ENCODE measurements around the gene KEL. TPM values are rescaled to one million over a fixed set of nuclear protein-coding genes. Genes with fewer than 3 reads are reported as not detected.

The KEL gene
- total and polyA plus RNA-seq, 2 of the 4 experiments (the other 2 are of a cell fraction) = 0.03 TPM; not detected in 1

GRCh38 chr7:142999793-143000192 lies 37.6 kb upstream of the KEL start:
- Histone ChIP-seq H3K23ac (ENCODE audit: low read depth, low read length) (no peak overlapping the region), H4K5ac (ENCODE audit: low read depth, low read length) (no peak overlapping the region), H3K4me3 (ENCODE audit: insufficient read depth, low read depth, low read length) (no peak overlapping the region), H3K4me2 (ENCODE audit: low read depth, low read length) (no peak overlapping the region), H3K18ac (ENCODE audit: low read depth, low read length) (no peak overlapping the region), H3K27ac (ENCODE audit: insufficient read depth, low read length) (no peak overlapping the region), H3K79me1 (ENCODE audit: low read depth in 1 of 2, low read length in 2 of 2) (no peaks in the 10 kb centered on the region), H4K8ac (ENCODE audit: low read depth in 2 of 2, low read length in 2 of 2) (no peak overlapping the region), H3K27me3 (ENCODE audit: control insufficient read depth, insufficient read depth, low read length) (no peaks in the 10 kb centered on the region), H2BK20ac (ENCODE audit: low read depth, low read length) (no peak overlapping the region), H4K91ac (ENCODE audit: insufficient read depth, low read depth, low read length) (no peak overlapping the region), H2AK5ac (ENCODE audit: low read depth, low read length) (no peak overlapping the region), H2BK5ac (ENCODE audit: low read depth, low read length, poor library complexity, severe bottlenecking) (no peak overlapping the region), H3K14ac (replicated peaks; ENCODE audit: low read depth, low read length) (no peak overlapping the region), H3K56ac (ENCODE audit: extremely low read depth, insufficient read depth, low read length) (no peak overlapping the region), H3K4ac (ENCODE audit: low read depth, low read length) (no peak overlapping the region), H2BK15ac (ENCODE audit: low read depth, low read length) (no peak overlapping the region), H2AFZ (replicated peaks; ENCODE audit: low read length, poor library complexity) (no peak overlapping the region), H3K4me1 (ENCODE audit: control insufficient read depth, insufficient read depth, low read length) (no peaks in the 10 kb centered on the region), H4K20me1 (ENCODE audit: insufficient read depth, low read length) (no peaks in the 10 kb centered on the region), H3K36me3 (ENCODE audit: control insufficient read depth, insufficient read depth, low read length) (no peaks in the 10 kb centered on the region), H2AK9ac (replicated peaks; ENCODE audit: low read depth, low read length, poor library complexity) (no peak overlapping the region), H2BK120ac (ENCODE audit: low read depth, low read length) (no peak overlapping the region), H3K9me1 (ENCODE audit: insufficient read depth, low read length) (no peaks in the 10 kb centered on the region), H3K9ac (ENCODE audit: low read depth, low read length) (no peak overlapping the region), H3K9me3 (ENCODE audit: control insufficient read depth, insufficient read depth, low read length) (no peaks in the 10 kb centered on the region)
- POLR2A ChIA-PET (ENCODE audit: unreplicated experiment) = no interaction called here
- DNase-seq (no peak), ATAC-seq (ENCODE audit: low read depth) (no peak)
- CTCF ChIA-PET = interaction anchor here (1.8 to 4.9 kb wide), 2 partner anchors 8 to 215 kb away, joined by 5 to 28 read pairs; no protein-coding TSS in a partner anchor
- TF ChIP-seq ELK1 (IDR thresholded peaks at IDR 0.05; ENCODE audit: borderline replicate concordance, low read depth, low read length) (no peak), CTCF (conservative IDR thresholded peaks at IDR 0.05; ENCODE audit: low read depth, low read length) (no peak), CHD1 (IDR thresholded peaks at IDR 0.05; ENCODE audit: low read depth, low read length) (no peak), MAZ (IDR thresholded peaks at IDR 0.05; ENCODE audit: borderline replicate concordance, low read depth, low read length) (no peak), FOS (IDR thresholded peaks at IDR 0.05; ENCODE audit: low read depth, low read length) (no peak), CEBPB (IDR thresholded peaks at IDR 0.05; ENCODE audit: low read depth, low read length) (no peak), MXI1 (IDR thresholded peaks at IDR 0.05; ENCODE audit: borderline replicate concordance, low read depth, low read length) (no peak)
- intact Hi-C loops (cut with micrococcal nuclease) (loop anchor here (10.0 kb wide), 3 partner anchors 365 to 465 kb away; no protein-coding TSS in a partner anchor), in situ Hi-C loops (cut with MboI; ENCODE audit: low sequenced_read_pairs) (loop anchor here (25.0 kb wide), 1 partner anchor 438 kb away; the partner anchor contains the start of gene TAS2R60), dilution Hi-C loops (cut with HindIII; ENCODE audit: low sequenced_read_pairs, unreplicated experiment) (no loop called here)
- BruUV-seq (replicated peaks) = no TSS peak
